SK-N-SH (cell line): Measurements from ENCODE around the gene SYCE1L. TPM values are rescaled to one million over a fixed set of nuclear protein-coding genes. Genes with fewer than 3 reads are reported as not detected.

Experiments used
- CTCF ChIA-PET: fragments of 300-600, 350-600 bp; formaldehyde crosslinking; extraction: SDS; loops from one replicate; lab custom pipeline; 2021; lab: Yijun Ruan, JAX
- POLR2A ChIA-PET: fragments of 350-600 bp; sonication (Branson Sonifier 250); formaldehyde crosslinking; extraction: SDS; loops from one replicate; lab custom pipeline; 2020; ENCODE audit warnings: antibody characterized with exemption, inconsistent platforms; lab: Yijun Ruan, JAX
- DNase-seq: peaks from one replicate; pipeline ENCODE4 v3.0.0; 2012
- H2AFZ ChIP-seq: fragments of 200-600 bp; sonication (generic); 2 replicates; pipeline ENCODE4 v1.8.1; 2016; ENCODE audit warnings: antibody characterized with exemption, mild to moderate bottlenecking, low read depth
- H3F3A ChIP-seq: fragments of 200-600 bp; sonication (generic); replicated peaks from 2 replicates; pipeline ENCODE3; 2016; ENCODE audit warnings: antibody characterized with exemption, mild to moderate bottlenecking; ENCODE audit not compliant: insufficient read depth
- H3K27ac ChIP-seq, 2 experiments: fragments of 200-500 bp in 1 of 2; fragments of 200-600 bp in 1 of 2; sonication (Bioruptor generic) in 1 of 2; sonication (generic), shearing (Covaris generic) in 1 of 2; 2 replicates each; pipeline versions ENCODE4 v1.5.1 to v1.6.1; 2014 to 2016; ENCODE audit warnings: low read depth in 2 of 2, inconsistent platforms in 1 of 2, low read length in 1 of 2, mild to moderate bottlenecking in 1 of 2, mixed read lengths in 1 of 2
- H3K27me3 ChIP-seq: fragments of 200-600 bp; sonication (generic), shearing (Covaris generic); 2 replicates; pipeline ENCODE4 v1.6.1; 2016; ENCODE audit warnings: mixed run types; ENCODE audit not compliant: insufficient read depth
- H3K36me3 ChIP-seq, 2 experiments: fragments of 200-500 bp in 1 of 2; fragments of 200-600 bp in 1 of 2; sonication (Bioruptor generic) in 1 of 2; sonication (generic) in 1 of 2; replicated peaks in 1 of 2; 2 replicates each; pipeline versions ENCODE3 to v1.5.1; 2014 to 2016; ENCODE audit warnings: low read length in 1 of 2, mild to moderate bottlenecking in 1 of 2; ENCODE audit not compliant: insufficient read depth in 2 of 2, control insufficient read depth in 1 of 2
- H3K4me1 ChIP-seq, 2 experiments: fragments of 200-500 bp in 1 of 2; fragments of 200-600 bp in 1 of 2; sonication (Bioruptor generic) in 1 of 2; sonication (generic), shearing (Covaris generic) in 1 of 2; 2 replicates each; pipeline versions ENCODE4 v1.5.1 to v1.6.1; 2014 to 2016; ENCODE audit warnings: low read depth in 1 of 2, low read length in 1 of 2, mixed run types in 1 of 2; ENCODE audit not compliant: insufficient read depth in 2 of 2, control insufficient read depth in 1 of 2
- H3K4me2 ChIP-seq: fragments of 200-600 bp; sonication (generic), shearing (Covaris generic); 2 replicates; pipeline ENCODE4 v1.6.1; 2017; ENCODE audit warnings: mixed run types
- H3K4me3 ChIP-seq, 2 experiments: fragments of 200-500 bp in 1 of 2; fragments of 200-600 bp in 1 of 2; sonication (Bioruptor generic) in 1 of 2; sonication (generic), shearing (Covaris generic) in 1 of 2; 2 replicates each; pipeline versions ENCODE4 v1.5.1 to v1.8.1; 2014 to 2016; ENCODE audit warnings: low read depth in 2 of 2, inconsistent platforms in 1 of 2, low read length in 1 of 2, mild to moderate bottlenecking in 1 of 2, mixed read lengths in 1 of 2, moderate library complexity in 1 of 2
- H3K79me2 ChIP-seq: fragments of 200-600 bp; sonication (generic); 2 replicates; pipeline ENCODE4 v1.8.1; 2017; ENCODE audit warnings: mild to moderate bottlenecking; ENCODE audit not compliant: insufficient read depth
- H3K9ac ChIP-seq: fragments of 200-600 bp; sonication (generic); 2 replicates; pipeline ENCODE4 v1.6.1; 2017; ENCODE audit warnings: mixed run types
- H3K9me2 ChIP-seq: fragments of 200-600 bp; sonication (generic); 2 replicates; pipeline ENCODE4 v1.6.1; 2017; ENCODE audit warnings: mixed run types
- H3K9me3 ChIP-seq: fragments of 200-600 bp; sonication (generic); 2 replicates; pipeline ENCODE4 v1.6.1; 2017; ENCODE audit warnings: mixed run types, mild to moderate bottlenecking, moderate library complexity
- H4K20me1 ChIP-seq: fragments of 200-600 bp; sonication (generic); 2 replicates; pipeline ENCODE4 v1.6.1; 2017; ENCODE audit warnings: mild to moderate bottlenecking, mixed run types; ENCODE audit not compliant: insufficient read depth
- CHD2 ChIP-seq: fragments of 150-350 bp; IDR thresholded peaks from 2 replicates; pipeline ENCODE4 v1.6.1; 2018; ENCODE audit warnings: low read length; ENCODE audit not compliant: partially characterized antibody
- FOSL2 ChIP-seq: IDR thresholded peaks from 2 replicates; pipeline ENCODE4 v1.4.0; 2012; ENCODE audit warnings: low read depth, mild to moderate bottlenecking, moderate library complexity, borderline replicate concordance
- FOXJ3 ChIP-seq: sonication (generic); formaldehyde crosslinking; IDR thresholded peaks from 2 replicates; pipeline ENCODE4 v1.5.1; 2020; ENCODE audit warnings: mild to moderate bottlenecking, missing genetic modification reagents
- GATA2 ChIP-seq: sonication (generic); formaldehyde crosslinking; IDR thresholded peaks from 2 replicates; pipeline ENCODE4 v1.5.0; 2020; ENCODE audit warnings: mild to moderate bottlenecking, missing genetic modification reagents
- JUND ChIP-seq: IDR thresholded peaks from 2 replicates; pipeline ENCODE4 v1.4.0; 2012
- MXI1 ChIP-seq: IDR thresholded peaks from 2 replicates; pipeline ENCODE4 v1.6.1; 2012; ENCODE audit warnings: mild to moderate bottlenecking, low read depth, low read length, improper control_type of control experiment
- NFIC ChIP-seq: IDR thresholded peaks from 2 replicates; pipeline ENCODE4 v1.4.0; 2012; ENCODE audit warnings: borderline replicate concordance
- NRF1 ChIP-seq: IDR thresholded peaks from 2 replicates; pipeline ENCODE4 v1.6.1; 2012; ENCODE audit warnings: low read depth, mild to moderate bottlenecking, low read length
- POLR2AphosphoS5 ChIP-seq: IDR thresholded peaks from 2 replicates; pipeline ENCODE4 v1.6.1; 2012; ENCODE audit warnings: low read depth, low read length
- RCOR1 ChIP-seq: fragments of 150-350 bp; IDR thresholded peaks from 2 replicates; pipeline ENCODE4 v1.6.1; 2017; ENCODE audit warnings: antibody characterized with exemption, low read length
- RFX5 ChIP-seq: IDR thresholded peaks from 2 replicates; pipeline ENCODE4 v1.6.1; 2012; ENCODE audit warnings: mild to moderate bottlenecking, improper control_type of control experiment, low read length
- RXRA ChIP-seq: IDR thresholded peaks from 2 replicates; pipeline ENCODE4 v1.4.0; 2012; ENCODE audit warnings: low read depth, mild to moderate bottlenecking, borderline replicate concordance
- SIN3A ChIP-seq: IDR thresholded peaks from 2 replicates; pipeline ENCODE4 v1.6.1; 2012; ENCODE audit warnings: low read depth, mild to moderate bottlenecking, low read length, moderate library complexity, borderline replicate concordance
- SMC3 ChIP-seq: IDR thresholded peaks from 2 replicates; pipeline ENCODE4 v1.6.1; 2012; ENCODE audit warnings: low read depth, low read length, improper control_type of control experiment
- WGBS: methylation state at CpG from one replicate; pipeline ENCODE4 v1.1.6; 2017; ENCODE audit warnings: low lambda C conversion rate; 5-methylcytosine and 5-hydroxymethylcytosine counted together
- polyA plus RNA-seq, 3 experiments: library from polyadenylated mRNA; depleted of rRNA; stranded (reverse); fragments of >200 nt; gene quantifications; 2 replicates each; pipeline ENCODE4 v1.2.3, GENCODE V29; 2012
- TF ChIP-seq, protein P1 (sequence below): IDR thresholded peaks from 2 replicates; pipeline ENCODE4 v1.6.1; 2012; ENCODE audit warnings: mild to moderate bottlenecking, low read depth, low read length, moderate library complexity
- TF ChIP-seq, protein P2 (sequence below): fragments of 200-600 bp; sonication (generic); IDR thresholded peaks from 2 replicates; pipeline ENCODE4 v1.6.1; 2017; ENCODE audit warnings: antibody characterized with exemption, mild to moderate bottlenecking, moderate library complexity
- TF ChIP-seq, protein P3 (sequence below): fragments of 150-350 bp; IDR thresholded peaks from 2 replicates; pipeline ENCODE4 v1.6.1; 2016; ENCODE audit warnings: mild to moderate bottlenecking, low read depth, low read length
- TF ChIP-seq, protein P4 (sequence below): IDR thresholded peaks from 2 replicates; pipeline ENCODE4 v1.4.0; 2012; ENCODE audit warnings: low read depth

Gene SYCE1L
- polyA plus RNA-seq, 1 of the 3 experiments (the other 2 are of a cell fraction): 3.5 TPM

DNA sequence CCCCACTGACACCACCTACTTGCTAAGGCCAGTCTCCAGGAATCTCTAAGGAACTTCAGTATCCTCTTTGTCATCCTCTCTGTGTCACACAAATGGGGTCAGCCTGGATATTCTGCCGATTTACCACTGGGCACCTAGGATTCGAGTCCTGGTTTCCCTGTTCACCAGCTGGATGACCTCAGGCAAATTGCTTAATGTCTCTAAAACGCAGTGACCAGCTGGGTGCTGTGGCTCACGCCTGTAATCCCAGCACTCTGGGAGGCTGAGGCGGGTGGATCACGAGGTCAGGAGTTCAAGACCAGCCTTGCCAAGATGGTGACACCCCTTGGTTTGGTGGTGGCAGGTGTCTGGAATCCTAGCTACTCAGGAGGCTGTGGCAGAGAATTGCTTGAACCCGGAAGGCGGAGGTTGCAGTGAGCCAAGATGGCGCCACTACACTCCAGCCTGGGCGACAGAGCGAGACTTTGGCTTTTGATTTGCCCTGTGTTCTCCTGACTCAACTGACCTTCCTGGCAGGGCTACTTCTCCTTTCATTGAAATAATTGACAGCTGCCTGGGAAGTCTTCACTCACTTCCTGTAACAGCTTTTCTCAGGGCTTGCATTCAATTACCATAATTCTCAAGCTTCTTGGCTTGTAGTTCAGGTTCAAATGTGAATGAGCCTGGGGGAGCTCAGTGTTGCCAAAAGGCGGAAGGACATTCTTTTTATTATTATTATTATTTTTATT lies 15.4 kb downstream of the SYCE1L start (continued):
- TF ChIP-seq, protein P1, sequence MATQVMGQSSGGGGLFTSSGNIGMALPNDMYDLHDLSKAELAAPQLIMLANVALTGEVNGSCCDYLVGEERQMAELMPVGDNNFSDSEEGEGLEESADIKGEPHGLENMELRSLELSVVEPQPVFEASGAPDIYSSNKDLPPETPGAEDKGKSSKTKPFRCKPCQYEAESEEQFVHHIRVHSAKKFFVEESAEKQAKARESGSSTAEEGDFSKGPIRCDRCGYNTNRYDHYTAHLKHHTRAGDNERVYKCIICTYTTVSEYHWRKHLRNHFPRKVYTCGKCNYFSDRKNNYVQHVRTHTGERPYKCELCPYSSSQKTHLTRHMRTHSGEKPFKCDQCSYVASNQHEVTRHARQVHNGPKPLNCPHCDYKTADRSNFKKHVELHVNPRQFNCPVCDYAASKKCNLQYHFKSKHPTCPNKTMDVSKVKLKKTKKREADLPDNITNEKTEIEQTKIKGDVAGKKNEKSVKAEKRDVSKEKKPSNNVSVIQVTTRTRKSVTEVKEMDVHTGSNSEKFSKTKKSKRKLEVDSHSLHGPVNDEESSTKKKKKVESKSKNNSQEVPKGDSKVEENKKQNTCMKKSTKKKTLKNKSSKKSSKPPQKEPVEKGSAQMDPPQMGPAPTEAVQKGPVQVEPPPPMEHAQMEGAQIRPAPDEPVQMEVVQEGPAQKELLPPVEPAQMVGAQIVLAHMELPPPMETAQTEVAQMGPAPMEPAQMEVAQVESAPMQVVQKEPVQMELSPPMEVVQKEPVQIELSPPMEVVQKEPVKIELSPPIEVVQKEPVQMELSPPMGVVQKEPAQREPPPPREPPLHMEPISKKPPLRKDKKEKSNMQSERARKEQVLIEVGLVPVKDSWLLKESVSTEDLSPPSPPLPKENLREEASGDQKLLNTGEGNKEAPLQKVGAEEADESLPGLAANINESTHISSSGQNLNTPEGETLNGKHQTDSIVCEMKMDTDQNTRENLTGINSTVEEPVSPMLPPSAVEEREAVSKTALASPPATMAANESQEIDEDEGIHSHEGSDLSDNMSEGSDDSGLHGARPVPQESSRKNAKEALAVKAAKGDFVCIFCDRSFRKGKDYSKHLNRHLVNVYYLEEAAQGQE: no peak
- TF ChIP-seq RFX5 (no peak), GATA2 (CRISPR knock-in tag) (no peak), CHD2 (no peak), NRF1 (no peak), MXI1 (no peak), SIN3A (no peak), SMC3 (no peak), JUND (no peak)

DNA sequence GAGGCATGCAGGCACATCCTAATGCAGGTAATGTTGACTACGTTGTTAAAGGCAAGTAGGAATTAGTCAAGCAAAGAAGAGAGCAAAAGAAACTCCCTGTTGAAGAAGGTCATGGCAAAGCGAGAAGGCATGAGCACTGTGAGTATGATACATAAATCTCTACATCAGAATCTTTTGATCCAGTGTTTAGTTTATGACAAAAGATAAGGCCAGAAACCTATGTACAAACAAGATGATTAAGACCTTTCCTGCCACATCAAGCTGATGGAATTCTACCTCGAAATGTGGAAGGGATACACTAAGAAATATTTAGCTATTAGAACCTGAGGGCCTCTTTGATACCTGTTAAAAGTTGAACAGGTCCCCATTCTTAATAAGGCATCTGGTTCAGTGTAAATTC lies 20.2 kb downstream of the SYCE1L start:
- H3F3A ChIP-seq: peaks cover under 1% of the 10 kb centered on the region
- CTCF ChIA-PET: no interaction called here
- H3K9me2 ChIP-seq: no peaks in the 10 kb centered on the region
- WGBS: 67% methylated on average over 3 of the region's 3 CpGs
- no peak overlapping the region for H3K9ac ChIP-seq
- H3K27me3 ChIP-seq: no peaks in the 10 kb centered on the region
- H3K4me1 ChIP-seq: no peaks in the 10 kb centered on the region
- H3K4me3 ChIP-seq: no peak overlapping the region
- no peak overlapping the region for H3K4me2 ChIP-seq
- H3K36me3 ChIP-seq: no peaks in the 10 kb centered on the region
- H3K9me3 ChIP-seq: no peaks in the 10 kb centered on the region
- H4K20me1 ChIP-seq: no peaks in the 10 kb centered on the region; the same call in 1 of the 2 replicates
- H3K27ac ChIP-seq: no peak overlapping the region
- H2AFZ ChIP-seq: no peak overlapping the region
- no peak for DNase-seq
- H3K79me2 ChIP-seq: no peaks in the 10 kb centered on the region
- POLR2A ChIA-PET: no interaction called here
- TF ChIP-seq POLR2AphosphoS5 (no peak), RCOR1 (no peak), NFIC (no peak), RFX5 (no peak), FOSL2 (no peak), RXRA (no peak), FOXJ3 (CRISPR knock-in tag) (no peak)
- TF ChIP-seq, protein P1: no peak
- TF ChIP-seq, protein P2, sequence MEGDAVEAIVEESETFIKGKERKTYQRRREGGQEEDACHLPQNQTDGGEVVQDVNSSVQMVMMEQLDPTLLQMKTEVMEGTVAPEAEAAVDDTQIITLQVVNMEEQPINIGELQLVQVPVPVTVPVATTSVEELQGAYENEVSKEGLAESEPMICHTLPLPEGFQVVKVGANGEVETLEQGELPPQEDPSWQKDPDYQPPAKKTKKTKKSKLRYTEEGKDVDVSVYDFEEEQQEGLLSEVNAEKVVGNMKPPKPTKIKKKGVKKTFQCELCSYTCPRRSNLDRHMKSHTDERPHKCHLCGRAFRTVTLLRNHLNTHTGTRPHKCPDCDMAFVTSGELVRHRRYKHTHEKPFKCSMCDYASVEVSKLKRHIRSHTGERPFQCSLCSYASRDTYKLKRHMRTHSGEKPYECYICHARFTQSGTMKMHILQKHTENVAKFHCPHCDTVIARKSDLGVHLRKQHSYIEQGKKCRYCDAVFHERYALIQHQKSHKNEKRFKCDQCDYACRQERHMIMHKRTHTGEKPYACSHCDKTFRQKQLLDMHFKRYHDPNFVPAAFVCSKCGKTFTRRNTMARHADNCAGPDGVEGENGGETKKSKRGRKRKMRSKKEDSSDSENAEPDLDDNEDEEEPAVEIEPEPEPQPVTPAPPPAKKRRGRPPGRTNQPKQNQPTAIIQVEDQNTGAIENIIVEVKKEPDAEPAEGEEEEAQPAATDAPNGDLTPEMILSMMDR: no peak
- TF ChIP-seq, protein P3, sequence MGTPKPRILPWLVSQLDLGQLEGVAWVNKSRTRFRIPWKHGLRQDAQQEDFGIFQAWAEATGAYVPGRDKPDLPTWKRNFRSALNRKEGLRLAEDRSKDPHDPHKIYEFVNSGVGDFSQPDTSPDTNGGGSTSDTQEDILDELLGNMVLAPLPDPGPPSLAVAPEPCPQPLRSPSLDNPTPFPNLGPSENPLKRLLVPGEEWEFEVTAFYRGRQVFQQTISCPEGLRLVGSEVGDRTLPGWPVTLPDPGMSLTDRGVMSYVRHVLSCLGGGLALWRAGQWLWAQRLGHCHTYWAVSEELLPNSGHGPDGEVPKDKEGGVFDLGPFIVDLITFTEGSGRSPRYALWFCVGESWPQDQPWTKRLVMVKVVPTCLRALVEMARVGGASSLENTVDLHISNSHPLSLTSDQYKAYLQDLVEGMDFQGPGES: no peak
- TF ChIP-seq, protein P4, sequence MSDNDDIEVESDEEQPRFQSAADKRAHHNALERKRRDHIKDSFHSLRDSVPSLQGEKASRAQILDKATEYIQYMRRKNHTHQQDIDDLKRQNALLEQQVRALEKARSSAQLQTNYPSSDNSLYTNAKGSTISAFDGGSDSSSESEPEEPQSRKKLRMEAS: no peak
